GM12874 (cell line): ENCODE results near the gene NAV3.

Source experiments
- TF ChIP-seq, protein P1 (sequence below): IDR thresholded peaks from 2 replicates; pipeline ENCODE4 v1.5.1; 2011; ENCODE audit warnings: low read depth, mild to moderate bottlenecking, control low read depth, low read length, moderate library complexity; ENCODE audit not compliant: insufficient read depth

NAV3 gene

DNA sequence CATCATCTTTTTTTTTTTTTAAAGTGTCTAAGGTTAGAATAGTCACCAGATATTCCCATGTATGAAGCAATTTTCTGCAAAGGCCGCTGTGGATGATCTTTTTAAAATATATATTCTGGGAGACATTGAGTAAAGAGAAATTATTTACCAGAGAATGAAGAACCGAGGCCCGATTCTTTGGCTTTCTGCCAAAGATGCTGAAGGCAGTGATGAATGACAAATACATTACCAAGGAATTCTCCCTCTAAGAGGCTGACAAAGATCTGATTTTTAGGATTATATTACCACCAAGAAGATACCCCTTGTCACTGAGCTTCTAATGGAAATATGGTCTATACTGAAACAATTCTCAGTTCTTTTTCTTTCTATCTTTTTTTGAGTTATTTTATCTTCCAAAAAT lies 336.8 kb downstream of the NAV3 start:
- TF ChIP-seq, protein P1, sequence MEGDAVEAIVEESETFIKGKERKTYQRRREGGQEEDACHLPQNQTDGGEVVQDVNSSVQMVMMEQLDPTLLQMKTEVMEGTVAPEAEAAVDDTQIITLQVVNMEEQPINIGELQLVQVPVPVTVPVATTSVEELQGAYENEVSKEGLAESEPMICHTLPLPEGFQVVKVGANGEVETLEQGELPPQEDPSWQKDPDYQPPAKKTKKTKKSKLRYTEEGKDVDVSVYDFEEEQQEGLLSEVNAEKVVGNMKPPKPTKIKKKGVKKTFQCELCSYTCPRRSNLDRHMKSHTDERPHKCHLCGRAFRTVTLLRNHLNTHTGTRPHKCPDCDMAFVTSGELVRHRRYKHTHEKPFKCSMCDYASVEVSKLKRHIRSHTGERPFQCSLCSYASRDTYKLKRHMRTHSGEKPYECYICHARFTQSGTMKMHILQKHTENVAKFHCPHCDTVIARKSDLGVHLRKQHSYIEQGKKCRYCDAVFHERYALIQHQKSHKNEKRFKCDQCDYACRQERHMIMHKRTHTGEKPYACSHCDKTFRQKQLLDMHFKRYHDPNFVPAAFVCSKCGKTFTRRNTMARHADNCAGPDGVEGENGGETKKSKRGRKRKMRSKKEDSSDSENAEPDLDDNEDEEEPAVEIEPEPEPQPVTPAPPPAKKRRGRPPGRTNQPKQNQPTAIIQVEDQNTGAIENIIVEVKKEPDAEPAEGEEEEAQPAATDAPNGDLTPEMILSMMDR: no peak

DNA sequence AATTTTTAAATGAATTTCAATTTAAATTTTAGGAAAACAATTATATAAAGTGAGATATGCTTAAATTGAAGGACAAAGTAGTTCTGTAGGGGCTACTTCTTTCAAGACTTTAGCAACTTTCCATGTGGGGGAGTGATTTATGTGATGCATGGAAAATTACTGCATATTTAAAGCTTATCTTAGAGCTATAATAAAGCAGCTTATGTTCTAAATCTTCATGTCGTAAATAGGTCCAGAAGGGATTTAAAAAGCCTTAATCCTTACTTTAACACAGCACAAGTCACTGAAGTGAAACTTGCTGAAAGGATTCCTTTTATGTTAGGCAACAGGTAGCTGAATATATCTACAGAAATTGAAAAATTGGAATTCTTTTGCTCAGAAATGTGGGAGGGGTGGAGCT lies 340.4 kb downstream of the NAV3 start:
- TF ChIP-seq, protein P1: no peak

DNA sequence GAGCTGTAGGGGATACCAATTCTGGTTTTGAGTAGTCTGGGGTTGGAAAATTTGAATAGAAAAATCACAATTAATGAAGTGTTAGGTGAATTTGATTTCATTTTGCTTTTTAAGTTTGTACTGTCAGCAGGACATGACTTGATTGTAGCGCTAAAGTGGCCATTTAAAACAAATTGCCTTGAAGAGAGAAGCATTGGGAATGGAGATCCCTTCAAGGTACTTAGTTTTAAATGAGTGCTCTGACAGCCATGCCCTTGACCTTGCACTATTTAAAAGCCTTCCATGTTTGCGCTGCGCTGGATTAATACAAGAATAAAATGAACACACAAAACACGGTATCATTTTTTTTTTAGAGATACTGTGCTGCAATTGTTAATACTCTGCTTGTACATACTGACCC lies 345.9 kb downstream of the NAV3 start:
- TF ChIP-seq, protein P1: no peak

DNA sequence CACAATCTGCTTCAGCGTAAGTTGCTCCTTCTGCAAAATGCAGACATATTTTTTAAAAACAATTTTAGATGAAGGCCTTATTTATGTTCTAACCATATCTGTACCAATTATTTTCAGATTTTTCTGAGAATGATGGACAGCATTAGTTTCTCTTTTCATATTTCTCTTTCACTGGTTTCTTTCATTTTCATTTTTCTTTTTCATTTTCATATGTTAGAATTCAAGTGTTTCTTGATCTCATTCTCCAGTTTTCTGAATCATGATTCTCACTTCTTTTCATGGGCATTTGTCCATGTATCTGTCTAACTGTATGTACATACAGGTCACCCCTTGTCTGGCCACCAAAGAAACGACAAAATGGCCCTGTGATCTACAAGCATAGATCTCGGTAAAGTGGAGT lies 346.6 kb downstream of the NAV3 start:
- TF ChIP-seq, protein P1: no peak

DNA sequence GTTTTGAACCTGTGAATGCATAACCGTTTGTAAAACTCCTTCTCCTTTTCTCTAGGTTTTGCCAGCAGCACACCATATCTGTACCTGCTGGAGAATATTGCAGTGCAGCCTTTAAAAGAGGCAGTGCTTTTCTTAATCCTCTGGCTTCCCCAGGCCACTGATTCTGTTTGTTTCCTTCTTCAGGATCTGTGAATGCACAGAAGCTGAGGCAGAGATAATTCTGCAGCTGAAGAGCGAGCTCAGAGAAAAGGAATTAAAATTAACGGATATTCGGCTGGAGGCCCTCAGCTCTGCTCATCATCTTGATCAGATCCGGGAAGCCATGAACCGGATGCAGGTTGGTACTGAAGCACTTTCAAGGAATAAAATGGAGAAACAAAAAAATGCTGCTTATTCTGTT lies 348.7 kb downstream of the NAV3 start:
- TF ChIP-seq, protein P1: no peak

DNA sequence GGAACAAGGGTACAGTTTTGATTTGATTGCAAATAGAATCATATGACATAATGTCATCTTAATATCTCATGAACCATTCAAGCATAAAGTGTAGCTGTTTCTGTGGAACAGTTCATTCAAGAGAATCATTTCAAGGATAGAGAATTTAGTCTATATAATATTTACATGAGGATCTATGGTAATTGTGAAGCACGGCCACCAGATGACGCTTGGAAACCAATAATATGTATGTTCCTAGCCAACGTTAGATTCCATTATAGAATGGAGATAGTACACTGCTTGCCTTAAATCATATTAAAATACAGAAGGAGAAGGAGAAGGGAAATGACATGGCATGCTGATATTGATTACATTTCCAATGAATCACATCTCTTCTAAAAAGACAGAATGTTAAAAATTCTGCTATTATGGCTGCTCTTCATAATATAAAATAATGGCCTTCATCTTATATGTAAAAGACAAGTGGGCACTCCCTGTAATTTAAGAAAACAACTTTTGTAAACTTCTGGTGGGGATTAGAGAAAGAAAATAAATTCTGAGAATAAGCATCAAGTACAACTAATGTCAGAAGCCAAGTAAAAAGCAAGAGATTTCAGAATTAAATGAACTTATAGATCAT lies 351.0 kb downstream of the NAV3 start:
- TF ChIP-seq, protein P1: peak; percentile 14; the same call in 1 of the 2 replicates

DNA sequence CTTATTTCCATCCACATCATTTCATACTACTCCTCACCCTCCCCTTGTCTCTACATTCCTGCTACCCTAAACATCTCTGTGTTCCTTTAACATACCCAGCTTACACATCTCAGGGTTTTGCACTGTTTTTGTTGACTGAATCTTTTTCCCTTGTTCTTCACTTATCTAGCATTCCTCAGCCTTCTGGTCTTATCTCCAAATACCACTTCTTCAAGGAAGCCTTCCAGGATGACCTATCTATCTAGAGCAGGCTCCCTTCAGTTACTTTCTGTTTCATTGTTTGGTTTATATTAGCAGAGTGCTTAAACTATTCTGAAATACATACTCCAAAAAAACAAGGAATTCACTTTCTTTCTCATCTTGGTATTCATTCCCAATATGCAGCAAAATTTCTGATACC lies 353.1 kb downstream of the NAV3 start:
- TF ChIP-seq, protein P1: no peak
